GM19238 (cell line): ENCODE results near the gene HRC.
"Not testable (repeated sequence)": the region's sequence is repeated elsewhere in the genome, so short reads cannot be mapped to it uniquely, and the experiment has no call there.

Experiments used
- DNase-seq: peaks from one replicate; pipeline ENCODE4 v3.0.0; 2011; ENCODE audit warnings: low spot score; ENCODE audit not compliant: insufficient read length

Gene HRC

DNA sequence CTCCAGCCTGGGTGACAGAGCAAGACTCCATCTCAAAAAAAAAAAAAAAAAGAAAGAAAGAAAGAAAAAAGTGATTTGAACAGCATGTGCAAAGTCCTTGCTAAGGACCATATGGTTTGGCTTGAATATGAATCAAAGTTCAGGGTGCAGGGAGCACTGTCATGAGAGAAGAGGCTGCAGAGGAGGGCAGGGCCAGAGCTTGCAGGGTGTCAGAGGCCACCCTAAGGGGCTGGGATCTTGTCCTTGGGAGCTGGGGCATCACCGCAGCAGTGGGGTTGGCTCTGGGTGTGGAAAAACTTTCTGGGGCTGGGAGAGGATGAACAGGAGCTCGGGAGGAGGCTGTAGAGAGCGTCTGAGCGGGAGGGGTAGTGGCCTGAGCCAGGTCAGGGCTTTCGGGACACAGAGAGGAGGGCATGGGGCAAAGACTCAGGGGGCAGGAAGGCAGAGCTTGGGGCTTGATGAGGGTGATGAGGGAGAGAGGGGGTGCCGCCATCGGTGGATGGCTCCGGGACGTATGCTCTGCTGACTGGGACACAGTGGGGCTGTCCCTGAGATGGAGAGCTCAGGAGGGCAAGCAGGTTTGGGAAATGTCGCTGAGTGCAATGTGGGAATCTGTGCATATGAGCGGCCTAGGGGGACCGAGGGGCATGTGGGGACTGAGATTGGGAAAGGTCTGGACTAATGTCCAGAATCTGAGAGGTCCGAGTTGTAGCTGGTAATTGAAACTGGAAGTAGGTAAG lies 5.4 kb upstream of the HRC start:
- no peak for DNase-seq

DNA sequence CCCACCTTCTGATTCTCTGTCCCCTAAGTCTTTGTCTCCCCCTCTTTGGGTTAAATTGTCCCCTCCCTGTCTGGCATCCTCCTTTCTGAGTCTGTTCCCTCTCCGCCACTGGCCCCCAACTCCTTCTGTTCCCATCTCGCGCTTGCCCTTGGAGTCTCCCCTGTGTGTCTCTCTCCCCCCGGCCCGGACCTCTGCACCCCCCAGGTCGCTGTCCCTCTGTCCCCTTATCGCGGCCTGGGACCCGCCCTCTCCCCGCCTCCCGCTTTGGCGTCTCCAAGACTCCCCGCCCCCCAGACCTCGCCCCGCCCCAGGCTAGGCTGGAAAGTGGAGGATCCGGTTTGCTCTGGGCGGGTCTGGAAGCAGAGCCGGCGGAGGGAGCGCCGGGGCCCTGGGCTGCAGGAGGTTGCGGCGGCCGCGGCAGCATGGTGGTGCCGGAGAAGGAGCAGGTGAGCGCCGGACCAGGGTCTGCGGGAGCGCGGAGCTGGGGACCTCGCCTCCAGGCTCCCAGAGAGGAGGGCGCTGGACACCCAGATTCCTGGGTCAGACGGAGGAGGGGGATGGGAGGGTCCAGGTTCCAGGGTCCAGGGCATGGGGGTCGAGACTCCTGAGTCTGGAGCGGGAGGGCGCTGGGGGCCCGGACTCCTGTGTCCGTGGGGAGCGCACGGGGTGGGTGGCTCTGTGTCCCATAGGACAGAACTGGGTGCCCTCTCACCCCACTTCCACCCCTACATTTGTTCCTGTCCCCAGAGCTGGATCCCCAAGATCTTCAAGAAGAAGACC lies 2.4 kb upstream of the HRC start, which contains the start of gene TRPM4:
Gene TRPM4 (plus strand): TSS at position 348 of the 780 bp plus-strand sequence. CDS start 75 bp downstream, at position 423.
- DNase-seq, result no peak

DNA sequence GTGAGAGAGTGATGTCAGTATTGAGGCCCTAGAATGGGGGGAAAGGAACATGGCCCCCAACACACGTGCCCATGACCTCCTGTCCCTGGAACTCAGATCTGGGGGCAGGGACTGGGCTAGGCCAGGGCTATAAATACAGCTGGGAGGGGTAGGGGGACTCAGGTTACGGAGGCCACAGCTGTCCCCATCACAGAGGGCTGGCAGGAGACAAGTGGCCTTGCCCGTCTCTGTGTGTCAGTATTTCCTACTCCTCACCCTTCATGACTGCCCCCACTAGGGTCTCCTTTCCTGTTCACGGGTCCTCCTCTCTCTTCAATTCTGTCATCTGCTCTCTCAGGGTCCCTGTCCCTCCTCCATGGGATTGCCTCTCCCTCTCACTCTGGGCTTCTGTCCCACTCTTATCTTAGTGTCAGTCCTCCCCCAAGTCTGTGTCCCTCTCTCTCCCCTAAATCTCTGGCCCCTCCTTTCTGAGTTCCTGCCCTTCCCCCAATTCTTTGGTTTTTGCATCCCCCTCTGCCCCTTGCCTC lies 687 bp upstream of the HRC start:
- DNase-seq, result no peak

DNA sequence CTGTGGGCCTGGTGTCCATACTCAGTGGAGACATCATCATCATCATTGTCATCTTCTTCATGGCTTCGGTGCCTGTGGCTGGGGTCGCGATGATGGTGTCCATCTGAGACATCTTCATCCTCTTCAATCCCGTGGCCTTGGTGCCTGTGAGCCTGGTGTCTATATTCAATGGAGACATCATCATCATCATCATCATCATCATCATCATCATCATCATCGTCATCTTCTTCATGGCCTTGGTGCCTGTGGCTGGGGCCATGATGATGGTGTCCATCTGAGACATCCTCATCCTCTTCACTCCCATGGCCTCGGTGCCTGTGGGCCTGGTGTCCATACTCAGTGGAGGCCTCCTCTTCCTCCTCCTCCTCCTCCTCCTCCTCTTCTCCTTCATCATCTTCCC lies 917 bp downstream of the HRC start:
- DNase-seq, result no peak

DNA sequence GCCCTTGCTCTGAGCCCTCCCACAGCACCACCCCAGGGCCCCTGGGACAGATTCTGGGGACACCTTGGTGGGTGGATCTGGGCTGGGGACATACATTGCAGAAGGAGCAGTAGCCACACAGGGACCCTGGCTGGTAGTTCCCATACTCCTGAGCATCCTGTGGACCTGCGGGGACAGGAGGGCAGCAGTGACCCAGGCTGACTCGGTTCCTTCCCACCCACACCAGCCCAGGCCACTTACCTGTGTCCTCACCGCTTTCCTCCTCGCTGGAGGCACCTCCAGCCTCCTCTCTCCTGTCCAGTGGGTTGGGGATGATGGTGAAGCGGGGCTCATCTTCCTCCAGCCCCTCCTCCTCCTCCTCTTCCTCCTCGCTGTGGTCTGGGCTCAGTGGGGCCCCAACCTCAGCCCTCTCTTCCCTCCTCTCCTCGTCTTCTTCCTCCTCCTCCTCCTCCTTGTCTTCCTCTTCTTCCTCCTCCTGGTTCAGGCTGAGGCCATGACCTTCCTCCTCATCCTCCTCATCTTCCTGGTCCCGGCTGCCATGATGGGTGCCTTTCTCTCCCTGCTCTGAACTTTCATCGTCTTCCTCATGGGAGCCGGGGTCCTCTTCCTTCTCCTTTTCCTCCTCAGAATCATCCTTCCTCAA lies 1.9 kb downstream of the HRC start:
- no peak for DNase-seq

DNA sequence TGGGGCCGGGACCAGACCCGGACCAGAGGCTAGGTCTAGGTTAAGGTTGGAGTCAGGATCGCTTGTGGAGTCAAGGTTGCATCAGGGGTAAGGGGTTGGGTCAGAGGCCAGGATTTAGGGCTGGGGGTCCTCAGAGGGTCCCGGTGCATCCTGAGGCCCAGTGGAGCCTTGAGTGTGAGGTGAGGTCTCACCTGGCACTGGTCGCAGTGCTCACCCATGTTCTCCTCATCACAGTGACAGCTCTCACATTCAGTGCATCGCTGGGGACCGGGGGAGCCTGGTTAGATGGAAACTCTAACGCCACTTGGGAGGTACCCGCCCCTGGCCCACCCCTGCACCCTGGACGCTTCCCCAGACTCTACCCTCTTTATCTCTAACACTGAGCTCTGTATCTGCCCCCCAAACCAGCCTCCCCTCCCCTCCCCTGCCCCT lies 3.1 kb downstream of the HRC start:
- DNase-seq, result no peak

DNA sequence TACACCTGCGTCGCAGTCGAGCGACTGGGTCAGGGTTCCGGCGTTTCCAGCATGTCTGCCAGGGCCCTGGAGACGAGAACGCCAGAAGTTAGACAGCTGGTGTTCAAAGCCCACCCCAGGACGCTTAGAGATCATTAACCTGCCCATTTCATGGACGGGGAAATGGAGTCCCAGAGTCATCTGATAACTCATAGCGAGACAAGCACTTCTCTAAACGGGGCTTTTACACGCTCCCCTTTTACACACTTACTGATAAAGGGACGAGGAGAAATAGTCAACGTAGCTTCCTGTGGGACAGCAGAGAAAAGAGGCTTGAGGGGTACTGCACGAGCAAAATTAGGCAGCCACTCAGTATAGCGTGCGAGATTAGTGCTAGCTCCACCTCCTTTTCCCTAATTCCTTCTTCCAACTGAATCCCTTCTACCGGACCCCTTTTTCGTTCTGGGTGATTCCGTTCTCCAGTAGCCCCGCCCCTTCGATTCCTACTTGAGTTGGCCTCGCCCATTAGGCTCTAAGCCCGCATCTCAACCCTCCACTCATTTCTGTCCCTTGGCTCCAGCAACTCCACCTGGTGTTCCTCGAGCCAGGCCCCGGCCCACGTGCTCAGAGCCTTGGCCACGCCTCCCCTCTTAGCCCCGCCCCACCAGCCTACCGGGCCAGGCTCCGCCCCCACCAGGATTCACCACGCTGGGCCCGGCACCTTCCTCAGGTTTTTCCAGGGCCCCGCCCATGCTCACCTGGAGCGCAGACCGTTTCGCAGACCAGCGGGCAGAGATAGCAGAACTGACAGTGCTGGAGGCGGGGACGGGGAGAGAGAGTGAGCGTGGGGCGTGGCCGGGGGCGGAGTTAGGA lies 3.7 kb downstream of the HRC start:
- DNase-seq, result no peak

DNA sequence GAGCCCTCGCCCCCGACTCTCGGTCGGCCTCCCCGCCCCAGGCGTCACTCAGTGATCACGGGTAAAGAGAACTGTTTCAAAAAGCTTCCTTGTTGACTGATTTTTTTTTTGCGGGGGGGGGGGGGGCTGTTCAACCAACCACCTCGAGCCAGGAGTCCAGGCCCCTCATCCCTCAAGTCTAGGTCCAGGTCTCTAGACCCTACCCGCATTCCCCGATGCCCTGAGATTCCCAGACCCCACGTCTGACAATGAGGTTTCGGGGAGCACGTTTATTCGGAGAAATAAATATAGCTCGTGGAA lies 4.3 kb downstream of the HRC start:
- no peak for DNase-seq

DNA sequence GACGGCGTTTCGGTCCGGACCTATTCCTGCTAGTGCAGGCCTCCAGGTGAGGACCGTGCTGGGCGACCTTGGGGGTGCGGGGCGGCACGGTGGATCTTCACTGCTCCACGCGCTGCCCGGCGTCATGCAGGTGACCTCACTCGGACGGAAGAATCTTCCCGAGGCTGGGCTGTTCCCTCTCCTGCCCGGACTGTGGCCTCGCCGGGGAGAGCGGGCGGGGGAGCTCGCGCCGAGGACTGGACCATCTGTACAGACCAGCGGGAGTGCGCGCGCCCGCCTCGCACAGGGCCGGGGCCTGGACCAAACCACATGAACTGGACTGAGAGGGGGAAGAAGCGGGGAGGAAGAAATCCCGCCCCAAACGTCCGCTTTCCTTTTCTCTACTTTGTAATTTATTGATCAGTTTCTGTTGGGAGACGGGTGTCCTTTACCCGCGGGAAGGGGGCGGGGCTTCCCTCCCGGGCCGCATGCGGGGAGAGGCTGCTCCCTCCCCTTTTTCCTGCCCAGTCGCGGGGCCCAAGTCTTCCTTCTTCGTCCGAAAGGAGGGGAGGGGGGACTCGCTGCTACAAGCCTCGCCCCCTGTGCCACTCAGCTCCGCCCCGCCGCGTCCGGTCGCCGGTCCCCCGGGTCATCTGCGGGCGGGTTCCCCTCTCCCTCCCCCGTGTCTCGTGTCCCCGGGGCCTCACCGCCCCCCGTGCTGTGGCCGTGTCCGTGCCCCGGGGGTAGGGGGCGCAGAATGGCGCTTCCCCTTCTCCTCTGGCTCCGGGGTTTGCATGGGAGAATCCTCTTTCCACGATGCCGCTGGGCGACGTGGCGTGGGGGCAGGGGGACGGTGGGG lies 4.9 kb downstream of the HRC start:
- peak; percentile 52 for DNase-seq

DNA sequence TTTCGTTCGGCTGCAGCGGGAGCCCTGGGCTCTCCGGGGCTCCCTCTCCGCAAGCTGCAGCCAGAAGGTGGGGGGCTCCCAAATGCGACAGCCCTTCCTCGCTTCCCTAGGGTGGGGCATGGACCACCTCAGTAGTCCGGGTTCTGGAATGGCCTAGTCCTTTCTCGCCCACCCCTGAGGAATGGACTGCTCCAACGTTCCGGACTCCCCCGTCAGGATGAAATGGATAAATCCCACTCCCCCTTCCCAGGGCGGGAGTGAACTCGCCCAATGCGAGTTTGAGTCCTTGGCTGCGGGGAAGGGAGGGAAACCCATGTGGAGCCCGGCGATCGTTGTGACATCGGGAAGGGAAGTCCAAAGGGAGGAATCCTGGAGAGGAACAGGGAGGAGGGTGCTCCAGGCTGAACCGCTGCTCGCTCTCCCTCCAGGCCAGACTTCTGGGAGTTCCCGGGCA lies 5.5 kb downstream of the HRC start:
- no peak for DNase-seq

DNA sequence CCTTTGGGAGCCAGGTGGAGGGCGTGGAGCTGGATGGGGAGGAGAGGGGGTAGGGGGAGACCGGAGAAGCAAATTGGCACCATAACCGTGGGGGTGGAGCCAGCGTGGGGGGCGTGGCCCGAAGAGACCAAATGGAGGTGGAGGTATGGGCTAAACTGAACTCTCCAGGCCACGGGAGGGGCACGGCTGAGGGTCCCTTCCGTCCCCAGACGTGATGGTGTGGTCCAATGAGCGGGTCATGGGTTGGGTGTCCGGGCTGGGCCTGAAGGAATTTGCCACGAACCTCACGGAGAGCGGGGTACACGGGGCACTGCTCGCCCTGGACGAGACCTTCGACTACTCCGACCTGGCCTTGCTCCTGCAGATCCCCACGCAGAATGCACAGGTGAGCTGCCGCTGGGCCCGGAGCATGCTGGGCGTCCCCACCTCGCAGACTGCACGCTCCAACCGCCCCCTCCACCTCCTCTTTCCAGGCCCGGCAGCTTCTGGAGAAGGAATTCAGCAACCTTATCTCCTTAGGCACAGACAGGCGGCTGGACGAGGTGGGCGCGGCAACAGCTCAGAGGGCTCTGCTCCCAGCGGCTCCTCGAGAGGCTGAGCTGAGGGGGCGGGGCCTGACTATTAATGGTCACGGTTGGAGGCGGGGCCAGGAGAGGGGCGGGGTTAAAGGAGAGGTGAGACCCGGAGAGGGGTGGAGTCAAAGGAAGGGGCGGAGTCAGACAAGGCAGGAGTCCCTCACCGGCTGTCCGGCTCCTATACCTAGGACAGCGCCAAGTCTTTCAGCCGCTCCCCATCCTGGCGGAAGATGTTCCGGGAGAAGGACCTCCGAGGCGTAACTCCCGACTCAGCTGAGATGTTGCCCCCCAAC lies 6.2 kb downstream of the HRC start:
- peak; percentile 67 for DNase-seq

DNA sequence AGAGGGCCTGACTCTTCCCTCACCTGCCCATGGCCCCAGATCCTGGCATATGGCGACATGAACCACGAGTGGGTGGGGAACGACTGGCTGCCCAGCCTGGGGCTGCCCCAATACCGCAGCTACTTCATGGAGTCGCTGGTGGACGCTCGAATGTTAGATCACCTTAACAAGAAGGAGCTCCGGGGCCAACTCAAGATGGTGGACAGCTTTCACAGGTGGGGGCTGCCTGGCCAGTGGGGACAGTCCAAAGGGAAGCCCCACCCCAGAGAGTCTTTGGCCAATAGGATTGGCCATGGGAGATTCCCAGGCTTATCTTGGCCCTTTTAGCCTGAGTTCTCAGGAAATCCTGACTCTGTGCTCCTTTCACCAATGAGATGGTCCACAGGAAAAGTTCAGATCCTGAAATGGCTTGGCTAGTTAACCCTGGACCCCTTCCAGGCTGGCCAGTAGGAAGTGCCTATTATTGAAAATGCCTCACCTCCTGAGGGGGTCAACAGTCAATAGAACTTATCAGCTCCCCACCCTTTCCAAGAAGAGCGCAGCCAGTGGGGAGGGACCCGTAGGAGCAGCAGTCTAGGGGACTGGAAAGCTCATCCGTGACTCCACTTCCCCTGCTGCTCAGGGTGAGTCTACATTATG lies 7.0 kb downstream of the HRC start:
- no peak for DNase-seq

DNA sequence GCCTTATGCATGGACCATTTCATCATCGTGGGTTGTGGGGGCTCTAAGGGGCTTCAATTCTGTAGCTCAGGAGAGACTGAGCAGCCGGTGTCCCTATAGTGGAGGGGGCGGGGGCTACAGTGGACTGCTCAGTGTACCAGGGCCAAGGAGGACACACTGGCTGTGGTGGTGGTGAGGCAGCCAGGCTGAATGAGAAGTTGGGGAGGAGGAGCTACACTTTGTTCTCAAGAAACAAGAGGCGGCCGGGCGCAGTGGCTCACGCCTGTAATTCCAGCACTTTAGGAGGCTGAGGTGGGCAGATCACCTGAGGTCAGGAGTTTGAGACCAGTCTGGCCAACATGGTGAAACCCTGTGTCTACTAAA lies 8.8 kb downstream of the HRC start:
- not testable (repeated sequence) for DNase-seq

DNA sequence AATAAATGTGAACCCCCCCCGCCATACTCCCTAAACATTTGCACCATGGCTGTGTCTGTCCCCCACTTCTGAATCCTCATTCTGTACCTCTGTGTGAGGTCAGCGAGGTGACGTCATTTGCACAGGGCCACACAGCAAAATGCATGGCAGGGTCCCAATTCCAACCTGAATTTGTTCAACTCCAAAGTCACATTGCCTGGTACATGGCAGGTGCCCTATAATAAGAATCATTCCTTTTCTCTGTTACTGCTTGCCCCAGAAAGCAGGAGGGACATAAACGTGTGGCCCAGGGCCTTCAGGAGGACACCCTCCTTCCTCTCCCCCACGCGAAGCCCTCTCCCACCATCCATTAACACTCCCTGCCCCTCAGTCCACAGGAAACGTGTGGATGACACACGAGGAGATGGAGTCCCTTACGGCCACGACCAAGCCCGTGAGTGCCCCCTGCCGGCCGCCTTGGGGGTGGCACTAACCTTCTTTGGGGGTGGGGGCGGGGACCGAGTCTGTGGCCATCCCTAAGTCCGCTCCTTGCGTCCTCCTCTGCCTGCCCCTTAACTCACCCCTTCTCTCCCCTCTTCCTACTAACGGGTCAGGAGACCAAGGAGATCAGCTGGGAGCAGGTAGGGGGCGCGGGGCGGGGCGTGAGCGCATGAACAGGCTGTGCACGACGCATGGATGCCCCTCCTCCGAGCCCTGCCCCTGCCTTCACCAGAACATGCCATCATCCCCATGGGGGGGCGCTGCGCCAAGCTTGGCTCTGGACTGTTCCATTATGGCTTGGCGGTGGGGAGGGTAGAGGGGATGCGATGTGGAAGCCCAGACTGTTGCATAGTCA lies 9.4 kb downstream of the HRC start:
- DNase-seq, result peak; percentile 75

DNA sequence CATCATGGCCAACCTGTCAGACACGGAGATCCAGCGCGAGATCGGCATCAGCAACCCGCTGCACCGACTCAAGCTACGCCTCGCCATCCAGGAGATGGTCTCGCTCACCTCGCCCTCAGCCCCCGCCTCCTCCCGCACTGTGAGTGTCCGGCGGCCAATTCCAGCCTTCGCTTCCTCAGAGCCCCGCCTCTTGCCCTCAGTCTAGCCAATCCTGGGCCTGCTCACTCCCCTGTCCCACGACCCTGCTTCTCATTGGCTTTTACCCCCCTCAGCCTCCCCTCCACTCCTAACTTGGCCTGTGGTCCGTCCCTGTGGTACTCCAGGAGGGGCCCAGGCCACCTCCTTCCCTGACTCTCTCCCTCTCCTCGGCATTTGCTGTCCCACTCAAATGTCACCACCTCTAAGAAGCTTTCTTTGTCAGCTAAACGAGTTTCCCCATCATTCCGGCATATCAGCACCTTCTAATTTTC lies 12.3 kb downstream of the HRC start:
- DNase-seq, result peak; percentile 76

DNA sequence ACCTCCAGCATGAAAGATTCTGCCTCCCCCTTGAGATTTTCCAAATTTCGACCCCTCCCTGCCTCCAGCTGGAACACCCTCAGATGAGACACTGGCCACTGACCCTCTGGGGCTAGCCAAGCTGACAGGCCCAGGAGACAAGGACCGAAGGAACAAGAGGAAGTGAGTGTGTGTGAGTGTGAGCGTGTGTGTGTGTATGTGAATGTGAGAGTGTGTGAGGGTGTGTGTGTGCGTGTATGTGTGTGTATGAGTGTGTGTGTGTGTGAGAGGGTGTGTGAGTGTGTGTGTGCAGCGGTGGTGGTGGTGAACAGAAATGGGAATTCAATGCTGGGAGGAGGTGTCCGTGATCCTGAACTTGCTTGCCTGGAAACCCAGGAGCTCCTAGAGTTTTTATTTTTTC lies 13.8 kb downstream of the HRC start:
- DNase-seq, result no peak

DNA sequence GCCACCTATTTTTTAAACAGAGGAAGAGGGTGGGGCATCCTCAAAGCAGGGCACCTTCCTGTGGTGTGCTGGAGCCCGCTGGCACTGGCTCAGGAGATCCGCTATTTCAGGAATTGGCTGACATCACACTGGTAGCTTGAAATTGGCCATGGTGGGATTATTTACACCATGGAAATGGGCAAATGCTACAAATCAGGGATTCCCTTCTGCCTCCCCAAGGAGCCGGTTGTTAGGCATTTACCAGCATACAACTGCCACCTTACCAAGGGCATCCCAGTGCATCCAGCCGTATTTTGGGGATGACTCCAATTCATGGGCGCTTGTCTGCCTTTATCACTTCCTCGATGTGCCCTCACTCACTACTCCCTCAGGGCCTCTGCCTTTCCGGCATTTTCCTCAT lies 14.2 kb downstream of the HRC start:
- DNase-seq, result no peak

DNA sequence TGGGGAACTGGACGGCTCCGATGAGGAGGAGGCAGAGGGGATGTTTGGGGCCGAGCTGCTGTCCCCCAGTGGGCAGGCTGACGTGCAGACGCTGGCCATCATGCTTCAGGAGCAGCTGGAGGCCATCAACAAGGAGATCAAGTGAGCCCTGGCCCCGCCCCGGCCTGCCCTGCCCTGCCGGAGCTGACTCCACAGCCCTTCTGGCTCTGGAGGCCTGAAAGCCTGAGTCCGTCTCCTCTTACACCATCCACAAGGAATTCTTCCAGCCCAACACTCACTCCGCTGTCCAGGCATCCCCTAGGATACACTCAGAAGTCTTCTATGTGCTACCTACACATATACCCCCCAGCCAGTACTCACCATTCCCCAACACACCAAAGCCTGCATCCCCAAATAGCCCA lies 18.4 kb downstream of the HRC start:
- DNase-seq, result no peak
